ENCODE data around the gene COPS3.

Gene COPS3

DNA sequence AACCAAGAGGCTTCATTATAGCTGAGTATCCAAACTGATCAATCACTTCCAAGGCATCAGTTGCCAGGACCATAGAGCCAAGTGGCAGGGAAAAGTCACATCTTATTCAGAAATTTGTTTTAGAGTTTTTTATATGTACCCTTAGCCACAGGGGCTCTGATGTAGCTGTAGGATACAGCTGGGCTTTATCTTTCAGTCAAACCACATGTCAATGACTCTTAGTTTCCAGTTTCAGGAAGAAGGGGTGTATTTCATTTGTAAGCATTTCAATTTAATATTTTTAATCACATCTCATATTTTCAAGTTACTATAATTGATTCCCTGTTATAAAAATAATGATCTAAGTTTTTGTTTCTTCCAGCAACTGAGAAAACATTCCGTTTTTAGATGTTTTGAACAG lies 41.2 kb downstream of the COPS3 start:
- no peak for DNase-seq

DNA sequence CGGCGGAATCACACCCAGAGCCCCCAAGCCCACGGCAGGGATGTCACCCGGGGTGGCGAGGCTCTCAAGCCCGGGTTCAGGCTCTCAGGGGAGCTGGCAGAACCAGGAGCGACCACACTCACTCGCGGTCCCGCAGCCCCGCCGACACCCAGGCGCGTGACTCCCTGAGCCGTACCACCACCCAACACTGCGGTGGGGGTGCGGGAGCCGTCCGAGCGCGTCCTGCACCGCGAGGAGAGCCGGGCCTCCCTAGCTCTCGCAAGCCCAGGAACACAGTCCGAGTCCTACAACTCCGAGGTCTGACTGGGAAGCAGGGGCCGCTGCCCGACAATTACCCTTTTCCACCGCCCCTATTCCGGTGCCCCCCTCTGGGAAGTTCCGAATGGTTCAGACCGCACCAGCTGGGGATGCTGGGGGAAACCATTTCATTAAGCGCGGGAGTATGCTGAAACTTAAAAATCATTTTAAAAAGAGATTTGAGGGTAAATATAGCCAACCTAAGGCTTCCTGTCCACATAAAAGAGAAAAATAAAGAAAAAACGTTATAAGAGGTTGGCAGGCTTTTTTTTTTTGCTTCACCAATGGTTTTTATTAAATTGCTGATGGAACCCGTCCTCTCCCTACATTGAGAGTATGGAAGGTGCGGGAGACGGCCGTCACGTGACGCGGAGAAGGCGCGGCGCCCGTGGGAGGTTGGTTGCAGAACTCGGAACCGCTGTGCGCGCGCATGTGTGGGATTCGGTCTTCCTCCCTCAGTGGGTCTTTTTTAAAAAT lies 43.8 kb downstream of the COPS3 start, which contains the start of gene FLCN:
Gene FLCN, minus strand, starts transcription at position 143 of the 774 bp plus-strand sequence. CDS start 9,031 bp downstream, outside the sequence.
- DNase-seq = peak; percentile 78

DNA sequence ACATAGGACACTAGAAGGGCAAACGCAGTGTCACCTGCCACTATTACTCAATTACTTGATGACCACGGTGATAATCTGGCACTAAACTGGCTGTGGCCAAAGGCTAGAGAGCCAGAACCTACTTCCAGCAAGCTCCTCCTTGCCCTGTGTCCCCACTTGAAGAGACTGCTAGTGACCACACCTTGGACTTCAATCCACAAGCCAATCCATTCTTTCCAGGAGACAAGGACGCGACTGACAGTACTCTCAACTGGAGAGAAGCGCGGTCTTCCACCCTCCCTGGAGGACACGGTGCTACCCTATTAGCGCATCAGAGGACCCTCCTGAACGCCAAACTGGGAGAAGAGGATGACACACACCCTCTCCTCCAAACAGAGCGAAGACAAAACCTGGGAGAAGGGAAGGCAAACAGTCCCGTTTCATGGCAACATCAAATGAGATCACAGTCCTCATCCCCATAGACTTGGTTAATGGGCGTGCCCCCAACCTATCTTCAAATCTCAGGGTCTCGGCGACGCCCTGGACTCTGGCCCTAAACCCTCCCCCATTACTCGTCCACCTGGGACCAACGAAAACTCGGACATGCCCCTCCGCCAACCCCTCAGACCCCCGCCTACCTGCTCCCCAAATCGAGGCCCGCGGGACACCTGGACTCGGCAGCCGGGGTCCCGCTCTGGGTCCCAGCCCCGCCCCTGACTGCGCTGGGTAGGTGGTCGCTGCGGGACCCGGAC lies 44.6 kb downstream of the COPS3 start:
- no peak for DNase-seq

DNA sequence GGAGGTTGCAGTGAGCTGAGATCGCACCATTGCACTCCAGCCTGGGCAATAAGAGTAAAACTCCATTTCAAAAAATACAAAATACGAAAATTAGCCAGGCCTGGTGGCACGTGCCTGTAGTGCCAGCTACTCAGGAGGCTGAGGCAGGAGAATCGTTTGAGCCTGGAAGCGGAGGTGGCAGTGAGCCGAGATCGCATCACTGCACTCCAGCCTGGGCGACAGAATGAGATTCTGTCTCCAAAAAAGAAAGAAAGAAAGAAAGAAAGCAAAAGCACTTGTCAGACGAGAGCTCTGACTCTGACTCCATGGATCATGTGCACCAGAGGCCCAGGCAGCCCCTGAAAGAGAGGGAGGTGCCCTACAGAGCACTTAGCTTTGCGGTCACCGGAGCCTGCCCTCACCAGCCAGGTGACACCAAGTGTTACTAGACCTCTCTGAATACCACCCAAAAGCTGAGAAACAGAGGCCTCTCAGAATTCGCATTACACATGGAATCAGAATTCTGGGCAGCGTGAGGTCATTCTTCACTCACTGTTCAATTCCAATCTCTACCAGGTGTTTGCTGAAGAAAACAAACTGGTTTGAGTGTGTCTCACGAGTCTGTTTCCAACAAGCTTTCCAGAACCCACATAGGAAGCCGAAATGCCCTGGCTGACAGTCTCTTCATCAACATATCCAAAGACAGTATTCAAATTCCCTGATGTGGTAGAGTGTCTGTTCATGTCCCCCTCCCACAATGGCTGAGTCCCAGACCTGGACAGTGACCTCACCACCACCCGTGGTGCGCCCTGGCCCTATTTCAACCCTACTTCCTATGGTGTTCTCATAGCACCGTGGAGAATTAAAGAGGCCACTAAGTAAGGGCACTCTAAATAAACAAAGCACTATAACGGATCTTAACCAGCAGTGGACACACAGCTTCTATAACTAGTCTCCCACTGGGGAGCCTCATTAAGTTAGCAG lies 45.6 kb downstream of the COPS3 start:
- DNase-seq = no peak

DNA sequence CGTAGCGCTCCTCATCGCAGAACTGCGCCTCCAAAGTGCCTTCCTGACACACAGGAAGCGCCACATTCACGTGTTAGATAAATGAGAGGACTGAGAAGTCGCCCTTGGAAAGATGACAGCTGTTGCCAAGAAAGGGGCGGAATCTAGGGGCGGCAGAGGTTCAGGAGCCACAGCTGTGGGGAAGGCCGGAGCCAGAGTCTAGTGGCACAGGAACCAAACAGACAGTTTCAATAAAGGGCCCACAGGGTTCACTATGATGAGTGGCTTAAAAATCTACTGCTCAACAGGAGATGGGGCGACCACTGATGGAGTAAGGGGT lies 48.8 kb downstream of the COPS3 start:
- no peak for DNase-seq

DNA sequence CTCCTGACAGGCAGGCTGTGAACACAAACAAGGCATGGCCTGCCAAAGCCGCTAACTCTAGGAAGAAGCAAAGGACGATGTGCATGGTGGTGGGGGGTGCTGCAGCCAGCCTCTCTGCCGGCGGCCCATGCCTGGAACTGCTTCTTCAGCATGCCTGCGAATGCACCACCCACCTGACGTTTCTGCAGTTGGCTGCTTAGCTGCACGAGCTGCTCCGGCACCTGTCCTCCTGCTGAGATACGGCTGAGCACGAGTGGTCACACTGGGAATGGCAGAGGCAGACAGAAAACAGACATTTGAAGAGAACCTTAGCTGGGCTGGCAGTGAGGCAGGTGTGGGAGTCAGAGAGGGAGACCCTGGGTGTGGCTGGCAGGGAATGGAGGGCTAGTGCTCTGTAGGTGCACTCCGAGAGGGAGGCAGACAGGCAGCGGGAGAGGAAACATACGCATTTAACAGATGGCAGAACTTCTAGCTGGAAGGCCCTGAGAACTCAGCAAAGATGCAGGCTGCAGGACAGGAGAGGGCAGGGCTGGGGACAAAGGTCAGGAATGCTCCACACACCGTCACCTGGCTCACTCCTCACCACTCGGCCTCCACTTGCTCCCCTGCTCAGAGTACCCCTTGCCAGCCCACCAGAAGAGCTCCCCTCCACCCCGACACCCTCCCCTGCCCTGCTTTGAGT lies 49.3 kb downstream of the COPS3 start:
- no peak for DNase-seq

DNA sequence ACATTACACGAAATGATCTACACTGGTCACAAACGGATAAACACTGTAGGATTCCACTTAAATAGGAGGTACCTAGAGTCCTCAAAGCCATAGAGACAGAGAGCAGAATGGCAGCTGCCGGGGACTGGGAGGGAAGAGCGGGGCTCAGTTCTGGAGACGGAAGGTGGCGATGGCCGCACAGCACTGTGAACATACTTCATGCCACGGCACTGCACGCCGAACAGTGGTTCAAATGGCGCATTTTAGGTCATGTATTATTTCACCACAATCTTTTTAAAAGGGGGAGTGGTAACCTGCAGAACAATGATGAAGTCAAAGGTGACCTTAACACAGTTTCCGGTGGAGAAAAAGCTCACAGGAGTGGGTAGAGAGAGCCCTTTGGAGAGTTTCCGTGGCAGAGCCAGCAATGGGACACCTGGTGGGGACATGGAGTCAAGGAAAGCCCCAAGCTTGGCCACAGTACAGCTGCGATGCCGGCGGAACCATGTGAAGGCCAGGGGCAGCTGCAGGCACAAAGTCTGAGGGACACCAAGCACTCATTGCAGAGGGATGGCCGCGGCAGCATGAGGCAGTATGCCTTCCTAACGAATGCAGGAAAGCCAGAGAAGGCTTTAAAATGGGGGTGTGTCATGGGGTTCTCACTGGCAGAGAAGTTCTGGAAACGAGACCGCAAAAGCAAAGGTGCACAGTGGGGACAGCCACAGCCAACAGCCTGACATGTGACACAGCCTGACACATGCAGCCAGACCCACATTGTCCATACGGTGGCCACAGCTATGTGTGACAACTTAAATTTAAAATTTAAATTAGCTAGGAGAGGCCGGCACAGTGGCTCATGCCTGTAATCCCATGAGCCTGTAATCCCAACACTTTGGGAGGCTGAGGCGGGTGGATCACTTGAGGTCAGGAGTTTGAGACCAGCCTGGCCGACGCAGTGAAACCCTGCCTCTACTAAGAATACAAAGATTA lies 51.3 kb downstream of the COPS3 start:
- DNase-seq = no peak

DNA sequence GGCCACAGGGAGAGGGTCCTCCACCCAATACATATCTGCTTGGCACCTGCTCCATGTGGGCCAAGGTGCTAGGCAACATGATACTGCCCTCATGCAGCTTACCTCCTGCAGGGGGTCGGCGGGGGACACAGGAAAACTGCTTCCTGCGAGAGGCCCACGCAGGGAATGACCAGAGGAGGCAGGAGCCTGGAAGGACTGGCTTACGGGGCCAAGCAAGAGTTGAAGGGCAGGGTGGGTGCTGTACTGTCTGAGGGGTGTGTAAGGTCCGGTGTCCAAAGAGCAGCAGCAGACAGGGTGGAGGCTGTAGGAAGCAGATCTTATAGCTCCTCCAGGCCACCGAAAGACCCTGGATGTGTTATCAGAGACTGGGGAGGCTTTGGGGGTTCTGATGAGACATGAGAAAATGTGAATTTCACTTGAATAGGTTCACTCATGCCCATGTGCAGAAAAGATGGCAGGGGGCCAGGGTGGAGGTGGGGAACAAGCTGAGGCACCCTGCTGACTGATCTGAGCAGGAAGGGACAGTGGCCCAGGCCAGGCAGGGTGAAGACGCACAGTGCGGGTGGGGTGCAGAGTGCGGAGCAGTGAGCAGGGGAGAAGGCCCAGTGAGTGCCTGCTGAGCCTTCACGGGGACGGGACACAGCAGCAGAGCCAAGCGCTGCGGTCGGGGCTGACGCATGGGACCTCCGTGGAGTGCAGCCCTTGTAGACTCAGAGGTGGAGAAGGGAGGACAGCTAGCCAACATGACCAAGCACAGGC lies 52.3 kb downstream of the COPS3 start:
- DNase-seq = no peak

DNA sequence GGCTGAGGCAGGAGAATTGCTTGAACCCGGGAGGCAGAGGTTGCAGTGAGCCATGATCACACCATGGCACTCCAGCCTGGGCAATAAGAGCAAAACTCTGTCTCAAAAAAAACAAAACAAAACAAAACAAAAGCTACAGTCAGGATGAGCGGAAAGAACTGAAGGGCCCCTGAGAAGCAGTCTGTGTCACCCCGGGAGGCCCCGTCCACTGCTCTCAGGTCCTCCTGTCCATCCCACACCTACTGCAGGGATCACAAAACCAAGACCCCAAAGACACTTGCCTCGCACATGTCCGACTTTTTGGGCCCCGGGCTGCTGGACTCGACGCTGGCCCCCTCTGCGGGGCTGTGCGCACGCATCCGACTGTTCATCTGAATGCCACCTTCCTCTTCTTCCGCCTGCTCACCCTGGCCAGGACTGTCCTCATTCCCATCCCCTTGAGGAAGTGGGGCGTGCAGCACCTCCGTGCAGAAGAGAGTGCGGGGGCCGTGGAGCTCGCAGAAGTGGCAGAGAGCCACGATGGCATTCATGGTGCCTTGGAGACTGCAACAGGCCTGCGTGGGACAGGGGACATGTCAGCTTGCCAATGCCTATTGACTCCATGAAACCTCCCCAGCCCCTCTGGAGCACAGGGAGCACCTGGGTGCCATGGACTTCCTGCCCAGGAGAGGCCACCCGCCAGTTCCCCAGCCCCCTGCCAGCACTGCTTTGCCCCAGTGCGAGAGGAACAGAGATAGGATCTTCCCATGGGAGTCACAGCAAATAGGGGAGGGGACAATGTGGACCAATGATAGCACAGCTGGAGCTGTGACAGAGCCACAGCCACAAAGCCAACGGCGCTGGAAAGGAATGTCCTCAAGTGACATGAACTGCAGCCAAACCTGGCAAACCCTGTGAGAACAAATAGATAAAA lies 53.2 kb downstream of the COPS3 start:
- DNase-seq = no peak

DNA sequence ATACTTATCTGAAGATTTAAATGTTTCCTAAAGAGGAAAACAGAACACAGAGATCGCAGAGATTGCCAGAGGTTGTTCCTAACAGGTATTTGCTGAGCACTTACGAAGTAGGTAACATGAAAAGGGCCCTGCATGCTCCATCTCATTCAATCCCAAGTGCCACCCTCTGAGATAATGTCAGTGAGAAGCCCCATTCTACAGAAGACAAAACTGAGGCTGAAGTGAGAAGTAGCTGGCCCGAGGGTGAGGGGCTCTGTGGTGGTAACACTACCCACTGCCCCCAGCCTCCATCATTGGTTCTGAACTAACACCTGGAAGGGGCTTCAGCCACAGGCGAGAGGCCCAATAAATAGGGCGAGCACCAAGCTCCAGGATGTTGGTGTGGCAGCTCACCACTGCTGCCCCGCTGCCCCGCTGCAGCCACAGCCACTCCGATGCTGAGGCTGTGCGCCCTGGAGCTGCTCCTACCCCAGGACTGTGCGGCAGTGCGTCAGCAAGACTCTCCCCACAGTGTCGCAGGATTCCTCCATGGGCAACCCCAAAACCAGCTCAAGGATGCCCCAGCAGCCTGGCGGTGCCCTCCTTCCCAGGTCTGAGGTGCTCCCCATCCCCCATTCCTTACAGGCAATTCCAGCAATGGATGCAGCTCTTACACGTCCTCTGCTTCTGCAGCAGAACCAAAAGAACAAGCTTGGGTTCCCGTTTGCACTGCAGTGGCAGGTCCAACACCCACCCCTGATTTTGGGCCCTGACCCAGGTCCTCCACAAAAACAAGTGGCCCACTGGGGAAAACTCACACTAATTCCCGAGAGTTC lies 54.4 kb downstream of the COPS3 start:
- DNase-seq = no peak

DNA sequence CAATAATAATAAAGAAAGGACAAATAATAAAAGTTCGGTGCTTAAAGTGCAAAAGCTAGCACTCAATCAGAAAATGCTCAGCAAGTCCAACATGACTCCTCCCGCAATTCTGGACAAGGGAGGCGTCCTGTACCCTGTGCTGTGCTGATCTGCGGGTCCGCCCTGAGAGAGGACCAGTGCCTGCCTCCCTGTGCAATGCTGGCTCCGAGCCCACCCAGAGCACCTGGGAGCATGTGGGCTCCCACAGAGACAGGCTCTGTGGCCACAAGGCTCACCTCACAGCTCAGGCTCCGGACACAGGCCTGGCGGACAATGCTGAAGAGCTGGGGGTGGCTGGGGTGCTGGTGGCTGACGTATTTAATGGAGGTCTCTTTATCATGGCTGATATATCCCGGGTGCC lies 55.1 kb downstream of the COPS3 start:
- no peak for DNase-seq

DNA sequence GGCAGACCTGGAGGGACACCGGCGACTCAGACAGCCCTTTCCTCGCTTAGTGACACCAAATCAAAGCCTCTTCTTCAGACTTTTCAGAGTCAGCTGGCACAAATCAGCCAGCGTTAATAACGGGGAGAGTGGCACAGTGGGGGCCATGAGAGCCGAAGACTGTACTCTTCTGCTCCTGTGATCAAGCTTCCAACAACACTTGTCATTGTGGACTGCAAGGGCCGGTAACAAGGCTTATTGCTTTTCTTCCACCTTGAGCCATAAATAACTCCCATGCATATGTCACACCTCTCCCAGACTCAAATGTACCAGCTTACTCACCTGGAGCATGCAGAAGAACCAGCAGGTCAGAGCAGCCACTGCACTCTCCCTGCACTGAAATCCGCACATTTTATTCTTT lies 56.9 kb downstream of the COPS3 start:
- no peak for DNase-seq

DNA sequence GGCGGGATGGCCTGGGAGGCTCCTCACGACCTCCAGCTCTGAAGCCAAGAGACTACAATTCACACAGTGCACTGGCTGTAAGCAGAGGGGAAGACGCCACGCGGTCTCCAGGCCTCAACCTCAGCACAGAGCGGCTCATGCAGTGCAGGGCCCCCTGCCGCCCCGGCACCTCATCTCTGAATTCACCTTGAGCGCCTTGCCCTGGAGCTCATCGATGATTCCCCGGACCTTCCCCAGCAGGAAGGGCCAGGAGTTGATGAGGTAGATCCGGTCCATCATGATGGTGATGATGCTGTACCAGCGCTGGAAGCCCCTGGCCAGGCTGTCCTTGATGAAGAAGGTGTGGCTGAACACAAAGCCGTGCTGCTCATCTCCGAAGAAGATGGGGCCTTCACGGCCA lies 57.3 kb downstream of the COPS3 start:
- DNase-seq = no peak

DNA sequence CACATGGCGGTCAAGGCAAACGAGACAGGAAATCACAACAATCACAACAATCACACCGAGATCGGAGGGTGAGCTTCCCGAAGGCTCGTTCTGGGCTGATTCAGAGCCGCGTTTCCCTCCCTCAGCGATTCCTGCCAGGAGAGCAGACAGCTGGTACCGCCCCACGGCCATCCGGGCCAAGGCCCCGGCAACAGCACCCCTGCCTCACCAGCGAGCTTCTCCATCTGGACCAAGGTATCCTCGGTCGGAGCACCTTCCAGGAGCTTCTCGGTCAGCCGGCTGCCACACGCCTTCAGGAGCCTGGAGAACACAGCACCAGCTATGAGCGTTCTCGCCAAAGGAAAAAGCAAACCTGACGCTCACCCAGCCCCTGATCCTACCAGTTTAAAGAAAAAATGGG lies 59.7 kb downstream of the COPS3 start:
- no peak for DNase-seq

DNA sequence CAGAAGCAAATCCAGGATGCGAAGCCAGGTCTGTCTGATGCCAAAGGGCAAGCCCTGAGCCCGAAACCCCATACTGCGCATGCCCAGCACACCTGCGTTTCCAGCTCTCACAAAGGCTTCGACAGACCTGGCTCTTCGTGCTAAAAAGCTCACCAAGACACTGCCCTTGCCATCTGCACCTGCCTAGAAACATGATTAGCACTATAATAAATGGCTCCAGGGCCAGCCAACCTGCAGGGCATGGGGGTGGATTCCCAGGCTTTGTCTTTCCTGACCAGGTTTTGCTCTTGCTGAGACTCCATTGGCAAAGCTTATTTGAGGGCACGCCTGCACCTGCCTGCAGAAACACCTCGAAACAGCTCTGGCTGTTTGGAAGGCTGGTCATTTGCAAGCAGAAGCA lies 60.5 kb downstream of the COPS3 start:
- no peak for DNase-seq

DNA sequence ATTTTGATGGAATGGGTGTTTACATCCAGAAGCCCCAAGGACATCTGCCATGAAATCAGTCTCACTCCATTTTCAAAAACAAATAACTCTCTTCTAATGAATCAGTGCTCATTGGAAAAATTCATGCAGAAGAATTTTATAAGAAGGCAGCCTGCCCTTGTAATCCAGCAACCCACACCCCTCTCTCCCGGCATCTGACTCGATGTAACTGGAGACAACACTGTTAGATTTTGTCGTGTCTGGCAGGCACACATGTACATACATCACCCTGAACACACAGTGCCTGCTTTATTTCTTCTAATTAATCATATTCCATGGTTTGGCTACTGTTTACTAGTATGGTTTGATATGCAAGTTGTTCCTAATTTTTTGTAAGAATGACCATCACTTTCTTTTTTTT lies 63.1 kb downstream of the COPS3 start:
- DNase-seq = no peak

DNA sequence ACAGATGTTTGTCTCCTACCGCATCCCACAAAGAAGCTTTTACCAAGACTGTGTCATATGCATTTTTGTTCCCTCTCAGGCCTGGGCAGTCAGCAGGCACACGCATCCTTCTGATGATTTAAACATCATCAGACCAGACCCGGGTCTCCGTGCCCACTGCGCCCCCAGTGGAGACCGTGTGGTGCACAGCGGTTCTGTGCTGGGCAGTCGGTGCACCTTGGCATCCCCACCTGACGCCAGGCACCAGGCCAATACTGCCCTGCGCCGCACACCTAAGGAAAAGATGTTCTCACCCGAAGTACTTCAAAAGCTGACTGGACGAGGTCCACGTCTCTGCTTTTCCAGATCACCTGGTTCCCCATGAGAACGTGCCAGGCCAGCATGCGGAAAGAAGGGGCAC lies 64.3 kb downstream of the COPS3 start:
- no peak for DNase-seq

DNA sequence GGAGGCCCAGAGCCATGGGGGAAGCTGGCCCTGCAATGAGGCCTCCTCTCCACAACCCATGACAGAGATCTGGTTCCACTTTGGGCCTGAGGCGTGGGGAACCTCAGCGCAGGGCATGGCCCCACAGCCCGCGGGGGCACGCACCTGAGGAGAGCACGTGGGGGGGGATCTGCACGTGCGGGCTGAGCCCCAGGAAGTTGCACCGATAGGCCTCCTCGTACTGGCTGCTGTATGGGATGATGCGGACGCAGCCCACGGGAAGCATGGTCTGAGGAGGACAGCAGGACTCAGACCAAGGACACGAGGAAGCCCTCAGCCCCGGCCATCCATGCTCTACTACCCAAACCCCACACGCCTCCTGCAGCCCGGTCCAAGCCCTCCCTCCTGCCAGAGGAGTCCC lies 64.8 kb downstream of the COPS3 start:
- no peak for DNase-seq

DNA sequence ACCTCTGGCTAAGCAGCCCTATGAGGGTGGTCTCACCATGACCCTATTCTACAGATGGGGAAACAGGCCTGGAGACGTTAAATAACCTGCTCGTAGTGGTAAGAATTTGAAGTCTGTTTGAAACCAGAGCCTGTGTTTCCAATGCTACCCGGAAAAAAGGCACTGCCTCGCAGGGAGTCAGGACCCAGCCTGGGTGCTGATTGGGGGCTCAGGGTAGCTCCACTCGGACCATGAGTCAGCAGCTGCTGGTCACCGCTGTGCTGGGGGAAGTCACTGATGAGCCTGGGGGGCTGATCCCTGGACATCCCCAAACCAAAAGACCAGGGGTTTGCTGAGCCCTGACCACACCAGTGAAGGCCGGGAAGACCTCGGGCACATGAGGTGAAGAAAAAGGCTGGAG lies 65.5 kb downstream of the COPS3 start:
- no peak for DNase-seq

All from DMS 273 treated with DMSO at 0.1 percent for 48 hours (cell line).